GM23338 (cell line): Measurements from ENCODE around the gene PAM.

Experiments
- CREB1 ChIP-seq: fragments of 250-450 bp; sonication (Bioruptor Pico); IDR thresholded peaks from 2 replicates; pipeline ENCODE4 v1.5.0; 2020; ENCODE audit warnings: low read depth, mild to moderate bottlenecking, moderate library complexity
- EZH2 ChIP-seq: fragments of 200-600 bp; sonication (generic); IDR thresholded peaks from one replicate; pipeline ENCODE4 v1.8.0; 2017; ENCODE audit warnings: antibody characterized with exemption, mild to moderate bottlenecking, low read depth; ENCODE audit not compliant: unreplicated experiment
- EZH2phosphoT487 ChIP-seq: fragments of 200-600 bp; sonication (generic); IDR thresholded peaks from one replicate; pipeline ENCODE4 v1.8.1; 2018; ENCODE audit warnings: antibody characterized with exemption; ENCODE audit not compliant: unreplicated experiment
- JUNB ChIP-seq: IDR thresholded peaks from one replicate; pipeline ENCODE4 v1.6.1; 2016; ENCODE audit warnings: antibody characterized with exemption; ENCODE audit not compliant: unreplicated experiment
- NANOG ChIP-seq: IDR thresholded peaks from 2 replicates; pipeline ENCODE4 v1.6.1; 2016; ENCODE audit warnings: antibody characterized with exemption, borderline replicate concordance
- POLR2AphosphoS5 ChIP-seq: IDR thresholded peaks from 2 replicates; pipeline ENCODE4 v1.6.1; 2016; ENCODE audit warnings: antibody characterized with exemption, low read depth
- STAT1 ChIP-seq: IDR thresholded peaks from one replicate; pipeline ENCODE4 v1.6.1; 2016; ENCODE audit warnings: antibody characterized with exemption; ENCODE audit not compliant: unreplicated experiment
- ZNF331 ChIP-seq: fragments of 250-450 bp; sonication (Bioruptor Pico); IDR thresholded peaks from 2 replicates; pipeline ENCODE4 v1.5.0; 2020; ENCODE audit warnings: low read depth, mild to moderate bottlenecking, moderate library complexity
- TF ChIP-seq, protein P1 (sequence below): IDR thresholded peaks from one replicate; pipeline ENCODE4 v1.6.1; 2018; ENCODE audit warnings: antibody characterized with exemption; ENCODE audit not compliant: unreplicated experiment
- TF ChIP-seq, protein P2 (sequence below), 2 experiments: fragments of 200-600 bp in 1 of 2; sonication (generic) in 1 of 2; conservative IDR thresholded peaks; 2 replicates each; pipeline versions ENCODE4 v1.5.1 to v1.6.1; 2016 to 2017; ENCODE audit warnings: antibody characterized with exemption in 2 of 2, low read depth in 2 of 2, mild to moderate bottlenecking in 2 of 2, moderate library complexity in 1 of 2
- TF ChIP-seq, protein P3 (sequence below): fragments of 250-450 bp; sonication (Bioruptor Pico); IDR thresholded peaks from 2 replicates; pipeline ENCODE4 v1.5.0; 2020; ENCODE audit warnings: mild to moderate bottlenecking, moderate library complexity
- TF ChIP-seq, protein P4 (sequence below): IDR thresholded peaks from 2 replicates; pipeline ENCODE4 v1.6.1; 2016; ENCODE audit warnings: antibody characterized with exemption

GRCh38 chr5:102875721-102876123, 120.6 kb downstream of the PAM start:
- TF ChIP-seq, protein P1, sequence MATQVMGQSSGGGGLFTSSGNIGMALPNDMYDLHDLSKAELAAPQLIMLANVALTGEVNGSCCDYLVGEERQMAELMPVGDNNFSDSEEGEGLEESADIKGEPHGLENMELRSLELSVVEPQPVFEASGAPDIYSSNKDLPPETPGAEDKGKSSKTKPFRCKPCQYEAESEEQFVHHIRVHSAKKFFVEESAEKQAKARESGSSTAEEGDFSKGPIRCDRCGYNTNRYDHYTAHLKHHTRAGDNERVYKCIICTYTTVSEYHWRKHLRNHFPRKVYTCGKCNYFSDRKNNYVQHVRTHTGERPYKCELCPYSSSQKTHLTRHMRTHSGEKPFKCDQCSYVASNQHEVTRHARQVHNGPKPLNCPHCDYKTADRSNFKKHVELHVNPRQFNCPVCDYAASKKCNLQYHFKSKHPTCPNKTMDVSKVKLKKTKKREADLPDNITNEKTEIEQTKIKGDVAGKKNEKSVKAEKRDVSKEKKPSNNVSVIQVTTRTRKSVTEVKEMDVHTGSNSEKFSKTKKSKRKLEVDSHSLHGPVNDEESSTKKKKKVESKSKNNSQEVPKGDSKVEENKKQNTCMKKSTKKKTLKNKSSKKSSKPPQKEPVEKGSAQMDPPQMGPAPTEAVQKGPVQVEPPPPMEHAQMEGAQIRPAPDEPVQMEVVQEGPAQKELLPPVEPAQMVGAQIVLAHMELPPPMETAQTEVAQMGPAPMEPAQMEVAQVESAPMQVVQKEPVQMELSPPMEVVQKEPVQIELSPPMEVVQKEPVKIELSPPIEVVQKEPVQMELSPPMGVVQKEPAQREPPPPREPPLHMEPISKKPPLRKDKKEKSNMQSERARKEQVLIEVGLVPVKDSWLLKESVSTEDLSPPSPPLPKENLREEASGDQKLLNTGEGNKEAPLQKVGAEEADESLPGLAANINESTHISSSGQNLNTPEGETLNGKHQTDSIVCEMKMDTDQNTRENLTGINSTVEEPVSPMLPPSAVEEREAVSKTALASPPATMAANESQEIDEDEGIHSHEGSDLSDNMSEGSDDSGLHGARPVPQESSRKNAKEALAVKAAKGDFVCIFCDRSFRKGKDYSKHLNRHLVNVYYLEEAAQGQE, result no peak
- TF ChIP-seq, protein P2, sequence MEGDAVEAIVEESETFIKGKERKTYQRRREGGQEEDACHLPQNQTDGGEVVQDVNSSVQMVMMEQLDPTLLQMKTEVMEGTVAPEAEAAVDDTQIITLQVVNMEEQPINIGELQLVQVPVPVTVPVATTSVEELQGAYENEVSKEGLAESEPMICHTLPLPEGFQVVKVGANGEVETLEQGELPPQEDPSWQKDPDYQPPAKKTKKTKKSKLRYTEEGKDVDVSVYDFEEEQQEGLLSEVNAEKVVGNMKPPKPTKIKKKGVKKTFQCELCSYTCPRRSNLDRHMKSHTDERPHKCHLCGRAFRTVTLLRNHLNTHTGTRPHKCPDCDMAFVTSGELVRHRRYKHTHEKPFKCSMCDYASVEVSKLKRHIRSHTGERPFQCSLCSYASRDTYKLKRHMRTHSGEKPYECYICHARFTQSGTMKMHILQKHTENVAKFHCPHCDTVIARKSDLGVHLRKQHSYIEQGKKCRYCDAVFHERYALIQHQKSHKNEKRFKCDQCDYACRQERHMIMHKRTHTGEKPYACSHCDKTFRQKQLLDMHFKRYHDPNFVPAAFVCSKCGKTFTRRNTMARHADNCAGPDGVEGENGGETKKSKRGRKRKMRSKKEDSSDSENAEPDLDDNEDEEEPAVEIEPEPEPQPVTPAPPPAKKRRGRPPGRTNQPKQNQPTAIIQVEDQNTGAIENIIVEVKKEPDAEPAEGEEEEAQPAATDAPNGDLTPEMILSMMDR (conservative IDR thresholded peaks at IDR 0.05; ENCODE audit: low read depth in 2 of 2), result no peak
- TF ChIP-seq CREB1 (no peak), POLR2AphosphoS5 (no peak), STAT1 (no peak), ZNF331 (no peak), EZH2 (no peak), EZH2phosphoT487 (no peak), NANOG (no peak), JUNB (no peak)
- TF ChIP-seq, protein P3, sequence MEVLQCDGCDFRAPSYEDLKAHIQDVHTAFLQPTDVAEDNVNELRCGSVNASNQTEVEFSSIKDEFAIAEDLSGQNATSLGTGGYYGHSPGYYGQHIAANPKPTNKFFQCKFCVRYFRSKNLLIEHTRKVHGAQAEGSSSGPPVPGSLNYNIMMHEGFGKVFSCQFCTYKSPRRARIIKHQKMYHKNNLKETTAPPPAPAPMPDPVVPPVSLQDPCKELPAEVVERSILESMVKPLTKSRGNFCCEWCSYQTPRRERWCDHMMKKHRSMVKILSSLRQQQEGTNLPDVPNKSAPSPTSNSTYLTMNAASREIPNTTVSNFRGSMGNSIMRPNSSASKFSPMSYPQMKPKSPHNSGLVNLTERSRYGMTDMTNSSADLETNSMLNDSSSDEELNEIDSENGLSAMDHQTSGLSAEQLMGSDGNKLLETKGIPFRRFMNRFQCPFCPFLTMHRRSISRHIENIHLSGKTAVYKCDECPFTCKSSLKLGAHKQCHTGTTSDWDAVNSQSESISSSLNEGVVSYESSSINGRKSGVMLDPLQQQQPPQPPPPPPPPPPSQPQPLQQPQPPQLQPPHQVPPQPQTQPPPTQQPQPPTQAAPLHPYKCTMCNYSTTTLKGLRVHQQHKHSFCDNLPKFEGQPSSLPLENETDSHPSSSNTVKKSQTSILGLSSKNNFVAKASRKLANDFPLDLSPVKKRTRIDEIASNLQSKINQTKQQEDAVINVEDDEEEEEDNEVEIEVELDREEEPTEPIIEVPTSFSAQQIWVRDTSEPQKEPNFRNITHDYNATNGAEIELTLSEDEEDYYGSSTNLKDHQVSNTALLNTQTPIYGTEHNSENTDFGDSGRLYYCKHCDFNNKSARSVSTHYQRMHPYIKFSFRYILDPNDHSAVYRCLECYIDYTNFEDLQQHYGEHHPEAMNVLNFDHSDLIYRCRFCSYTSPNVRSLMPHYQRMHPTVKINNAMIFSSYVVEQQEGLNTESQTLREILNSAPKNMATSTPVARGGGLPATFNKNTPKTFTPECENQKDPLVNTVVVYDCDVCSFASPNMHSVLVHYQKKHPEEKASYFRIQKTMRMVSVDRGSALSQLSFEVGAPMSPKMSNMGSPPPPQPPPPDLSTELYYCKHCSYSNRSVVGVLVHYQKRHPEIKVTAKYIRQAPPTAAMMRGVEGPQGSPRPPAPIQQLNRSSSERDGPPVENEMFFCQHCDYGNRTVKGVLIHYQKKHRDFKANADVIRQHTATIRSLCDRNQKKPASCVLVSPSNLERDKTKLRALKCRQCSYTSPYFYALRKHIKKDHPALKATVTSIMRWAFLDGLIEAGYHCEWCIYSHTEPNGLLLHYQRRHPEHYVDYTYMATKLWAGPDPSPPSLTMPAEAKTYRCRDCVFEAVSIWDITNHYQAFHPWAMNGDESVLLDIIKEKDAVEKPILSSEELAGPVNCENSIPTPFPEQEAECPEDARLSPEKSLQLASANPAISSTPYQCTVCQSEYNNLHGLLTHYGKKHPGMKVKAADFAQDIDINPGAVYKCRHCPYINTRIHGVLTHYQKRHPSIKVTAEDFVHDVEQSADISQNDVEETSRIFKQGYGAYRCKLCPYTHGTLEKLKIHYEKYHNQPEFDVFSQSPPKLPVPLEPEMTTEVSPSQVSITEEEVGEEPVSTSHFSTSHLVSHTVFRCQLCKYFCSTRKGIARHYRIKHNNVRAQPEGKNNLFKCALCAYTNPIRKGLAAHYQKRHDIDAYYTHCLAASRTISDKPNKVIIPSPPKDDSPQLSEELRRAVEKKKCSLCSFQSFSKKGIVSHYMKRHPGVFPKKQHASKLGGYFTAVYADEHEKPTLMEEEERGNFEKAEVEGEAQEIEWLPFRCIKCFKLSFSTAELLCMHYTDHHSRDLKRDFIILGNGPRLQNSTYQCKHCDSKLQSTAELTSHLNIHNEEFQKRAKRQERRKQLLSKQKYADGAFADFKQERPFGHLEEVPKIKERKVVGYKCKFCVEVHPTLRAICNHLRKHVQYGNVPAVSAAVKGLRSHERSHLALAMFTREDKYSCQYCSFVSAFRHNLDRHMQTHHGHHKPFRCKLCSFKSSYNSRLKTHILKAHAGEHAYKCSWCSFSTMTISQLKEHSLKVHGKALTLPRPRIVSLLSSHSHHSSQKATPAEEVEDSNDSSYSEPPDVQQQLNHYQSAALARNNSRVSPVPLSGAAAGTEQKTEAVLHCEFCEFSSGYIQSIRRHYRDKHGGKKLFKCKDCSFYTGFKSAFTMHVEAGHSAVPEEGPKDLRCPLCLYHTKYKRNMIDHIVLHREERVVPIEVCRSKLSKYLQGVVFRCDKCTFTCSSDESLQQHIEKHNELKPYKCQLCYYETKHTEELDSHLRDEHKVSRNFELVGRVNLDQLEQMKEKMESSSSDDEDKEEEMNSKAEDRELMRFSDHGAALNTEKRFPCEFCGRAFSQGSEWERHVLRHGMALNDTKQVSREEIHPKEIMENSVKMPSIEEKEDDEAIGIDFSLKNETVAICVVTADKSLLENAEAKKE (CRISPR knock-in tag), result no peak
- TF ChIP-seq, protein P4, sequence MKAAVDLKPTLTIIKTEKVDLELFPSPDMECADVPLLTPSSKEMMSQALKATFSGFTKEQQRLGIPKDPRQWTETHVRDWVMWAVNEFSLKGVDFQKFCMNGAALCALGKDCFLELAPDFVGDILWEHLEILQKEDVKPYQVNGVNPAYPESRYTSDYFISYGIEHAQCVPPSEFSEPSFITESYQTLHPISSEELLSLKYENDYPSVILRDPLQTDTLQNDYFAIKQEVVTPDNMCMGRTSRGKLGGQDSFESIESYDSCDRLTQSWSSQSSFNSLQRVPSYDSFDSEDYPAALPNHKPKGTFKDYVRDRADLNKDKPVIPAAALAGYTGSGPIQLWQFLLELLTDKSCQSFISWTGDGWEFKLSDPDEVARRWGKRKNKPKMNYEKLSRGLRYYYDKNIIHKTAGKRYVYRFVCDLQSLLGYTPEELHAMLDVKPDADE, result no peak
